A549 (cell line): ENCODE results near the gene NPAT.
A peak's percentile ranks its signal among the peaks of the same experiment; 100 is the strongest.

Experiments used
- BHLHE40 ChIP-seq: IDR thresholded peaks from 2 replicates; pipeline ENCODE4 v1.6.1; 2012; ENCODE audit warnings: low read depth, low read length, inconsistent platforms
- ESRRA ChIP-seq: fragments of 150-350 bp; IDR thresholded peaks from 2 replicates; pipeline ENCODE4 v1.6.1; 2014; ENCODE audit warnings: mild to moderate bottlenecking, low read length, borderline replicate concordance
- HDAC2 ChIP-seq: fragments of 200-600 bp; sonication (generic); IDR thresholded peaks from 2 replicates; pipeline ENCODE4 v1.6.1; 2016
- NR3C1 ChIP-seq: fragments of >200 bp; sonication (Bioruptor Twin); formaldehyde crosslinking; IDR thresholded peaks from 3 replicates; pipeline ENCODE4 v1.6.1; 2017
- PHF8 ChIP-seq: fragments of 200-600 bp; sonication (generic); IDR thresholded peaks from 2 replicates; pipeline ENCODE4 v1.6.1; 2016; ENCODE audit warnings: low read depth, mild to moderate bottlenecking, antibody characterized with exemption, moderate library complexity, borderline replicate concordance
- POLR2A ChIP-seq: IDR thresholded peaks from 2 replicates; pipeline ENCODE4 v1.6.1; 2012; ENCODE audit warnings: mild to moderate bottlenecking, low read length
- RAD21 ChIP-seq, 2 experiments: fragments of >200 bp in 1 of 2; sonication (Bioruptor Twin) in 1 of 2; formaldehyde crosslinking in 1 of 2; IDR thresholded peaks in 1 of 2; conservative IDR thresholded peaks in 1 of 2; 2 replicates in 1 of 2; 3 replicates in 1 of 2; pipeline ENCODE4 v1.6.1; 2012 to 2018; ENCODE audit warnings: inconsistent platforms in 1 of 2
- RFX5 ChIP-seq: fragments of 450-650 bp; IDR thresholded peaks from 2 replicates; pipeline ENCODE4 v1.7.1; 2014; ENCODE audit warnings: antibody characterized with exemption, mild to moderate bottlenecking, moderate library complexity
- TF ChIP-seq, protein P1 (sequence below): fragments of >200 bp; sonication (Bioruptor Twin); formaldehyde crosslinking; IDR thresholded peaks from 3 replicates; pipeline ENCODE4 v1.5.1; 2016
- TF ChIP-seq, protein P2 (sequence below): fragments of 250-450 bp; sonication (Bioruptor Pico); IDR thresholded peaks from 2 replicates; pipeline ENCODE4 v1.5.0; 2020; ENCODE audit warnings: low read depth, mild to moderate bottlenecking, moderate library complexity
- TF ChIP-seq, protein P3 (sequence below): IDR thresholded peaks from 2 replicates; pipeline ENCODE4 v1.6.1; 2012; ENCODE audit warnings: low read depth, borderline replicate concordance

DNA sequence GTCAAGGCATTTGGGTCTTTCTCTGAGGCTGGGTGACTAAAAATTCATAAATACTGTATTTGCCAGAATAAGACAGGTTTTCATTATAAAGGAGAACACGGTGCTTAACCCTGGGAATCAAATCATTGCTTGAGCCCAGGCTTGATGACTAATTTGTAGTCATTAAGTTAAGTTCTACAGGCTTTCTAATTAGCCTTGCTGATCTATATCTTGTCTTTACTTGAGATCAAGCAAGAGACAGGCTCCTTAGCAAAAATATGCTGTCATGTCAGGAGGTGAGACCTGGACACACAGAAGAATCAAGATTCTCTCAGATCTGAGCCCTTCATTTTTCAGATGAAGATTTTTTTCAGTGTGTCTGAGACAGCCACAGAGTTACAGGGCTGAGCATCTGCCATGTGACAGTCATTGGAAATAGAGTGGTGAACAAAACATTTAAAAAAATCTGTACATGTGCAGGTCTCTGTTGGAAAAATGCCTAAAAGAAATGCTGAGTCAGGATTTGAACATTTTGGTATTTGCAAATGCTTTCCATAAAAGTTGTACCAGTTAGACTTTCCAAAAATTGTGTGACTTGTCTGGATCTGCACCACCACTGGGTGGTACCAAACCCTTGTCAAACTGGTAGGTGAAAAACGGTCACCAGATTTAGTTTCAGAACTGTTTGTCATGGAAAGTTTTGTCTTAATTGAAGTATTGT is 86.4 kb downstream of the NPAT start:
- TF ChIP-seq POLR2A (no peak), ESRRA (no peak), NR3C1 (no peak), HDAC2 (no peak), RAD21 (conservative IDR thresholded peaks at IDR 0.05 in 1 of 2, IDR thresholded peaks at IDR 0.05 in 1 of 2) (no peak), BHLHE40 (no peak), PHF8 (no peak), RFX5 (no peak)
- TF ChIP-seq, protein P1, sequence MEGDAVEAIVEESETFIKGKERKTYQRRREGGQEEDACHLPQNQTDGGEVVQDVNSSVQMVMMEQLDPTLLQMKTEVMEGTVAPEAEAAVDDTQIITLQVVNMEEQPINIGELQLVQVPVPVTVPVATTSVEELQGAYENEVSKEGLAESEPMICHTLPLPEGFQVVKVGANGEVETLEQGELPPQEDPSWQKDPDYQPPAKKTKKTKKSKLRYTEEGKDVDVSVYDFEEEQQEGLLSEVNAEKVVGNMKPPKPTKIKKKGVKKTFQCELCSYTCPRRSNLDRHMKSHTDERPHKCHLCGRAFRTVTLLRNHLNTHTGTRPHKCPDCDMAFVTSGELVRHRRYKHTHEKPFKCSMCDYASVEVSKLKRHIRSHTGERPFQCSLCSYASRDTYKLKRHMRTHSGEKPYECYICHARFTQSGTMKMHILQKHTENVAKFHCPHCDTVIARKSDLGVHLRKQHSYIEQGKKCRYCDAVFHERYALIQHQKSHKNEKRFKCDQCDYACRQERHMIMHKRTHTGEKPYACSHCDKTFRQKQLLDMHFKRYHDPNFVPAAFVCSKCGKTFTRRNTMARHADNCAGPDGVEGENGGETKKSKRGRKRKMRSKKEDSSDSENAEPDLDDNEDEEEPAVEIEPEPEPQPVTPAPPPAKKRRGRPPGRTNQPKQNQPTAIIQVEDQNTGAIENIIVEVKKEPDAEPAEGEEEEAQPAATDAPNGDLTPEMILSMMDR = 0 out of 3 replicates have a peak, but pooled peaks have one; percentile 11
- TF ChIP-seq, protein P2, sequence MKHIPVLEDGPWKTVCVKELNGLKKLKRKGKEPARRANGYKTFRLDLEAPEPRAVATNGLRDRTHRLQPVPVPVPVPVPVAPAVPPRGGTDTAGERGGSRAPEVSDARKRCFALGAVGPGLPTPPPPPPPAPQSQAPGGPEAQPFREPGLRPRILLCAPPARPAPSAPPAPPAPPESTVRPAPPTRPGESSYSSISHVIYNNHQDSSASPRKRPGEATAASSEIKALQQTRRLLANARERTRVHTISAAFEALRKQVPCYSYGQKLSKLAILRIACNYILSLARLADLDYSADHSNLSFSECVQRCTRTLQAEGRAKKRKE = no peak
- TF ChIP-seq, protein P3, sequence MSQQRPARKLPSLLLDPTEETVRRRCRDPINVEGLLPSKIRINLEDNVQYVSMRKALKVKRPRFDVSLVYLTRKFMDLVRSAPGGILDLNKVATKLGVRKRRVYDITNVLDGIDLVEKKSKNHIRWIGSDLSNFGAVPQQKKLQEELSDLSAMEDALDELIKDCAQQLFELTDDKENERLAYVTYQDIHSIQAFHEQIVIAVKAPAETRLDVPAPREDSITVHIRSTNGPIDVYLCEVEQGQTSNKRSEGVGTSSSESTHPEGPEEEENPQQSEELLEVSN = no peak
